HCT116 (cell line): ENCODE measurements around the gene COPS2. TPM values are rescaled to one million over a fixed set of nuclear protein-coding genes. Genes with fewer than 3 reads are reported as not detected.

Source experiments
- ATAC-seq: fragments of 200-7000 bp; cut with Tn5 transposase; 2 replicates; pipeline ENCODE4 v1.9.1; 2020; ENCODE audit warnings: mild to moderate bottlenecking, moderate library complexity
- BruUV-seq: library from RNA; stranded (reverse); fragments of 400-500 nt; replicated peaks from 2 replicates; lab custom pipeline; 2021; lab: Mats Ljungman, UMichigan
- CTCF ChIA-PET: fragments of 300-600 bp; sonication (Branson Sonifier 250); formaldehyde crosslinking; loops from one replicate; lab custom pipeline; 2021; ENCODE audit warnings: antibody characterized with exemption; lab: Charles Lee
- POLR2A ChIA-PET: fragments of 300-600, 350-600 bp; sonication (Branson Sonifier 250); formaldehyde crosslinking; loops from one replicate; lab custom pipeline; 2021; ENCODE audit warnings: antibody characterized with exemption; lab: Charles Lee
- RAD21 ChIA-PET, 2 experiments: fragments of 300-600 bp; sonication (Branson Sonifier 250); formaldehyde crosslinking; loops; one replicate each; lab custom pipeline; 2023; ENCODE audit warnings: low total read pairs in 2 of 2; ENCODE audit not compliant: uncharacterized antibody in 2 of 2, unreplicated experiment in 2 of 2, low non-redundant PET in 1 of 2; lab: Charles Lee
- DNase-seq: peaks from one replicate; pipeline ENCODE4 v3.0.0-alpha.2; 2010; ENCODE audit warnings: low read depth, low spot score
- H2AFZ ChIP-seq: fragments of 200-600 bp; shearing (Covaris generic), sonication (generic); 2 replicates; pipeline ENCODE4 v1.6.1; 2017; ENCODE audit warnings: low read depth, mixed run types, mixed read lengths, antibody characterized with exemption, low read length; ENCODE audit not compliant: poor library complexity, severe bottlenecking
- H3K27ac ChIP-seq: 2 replicates; pipeline ENCODE4 v1.5.1; 2012; ENCODE audit warnings: low read depth, low read length
- H3K27me3 ChIP-seq: fragments of 200-600 bp; sonication (generic); 2 replicates; pipeline ENCODE4 v1.6.1; 2016; ENCODE audit warnings: mixed run types, low read length, mixed read lengths; ENCODE audit not compliant: insufficient read depth
- H3K36me3 ChIP-seq, 2 experiments: fragments of 200-500 bp in 1 of 2; fragments of 200-600 bp in 1 of 2; sonication (Bioruptor generic) in 1 of 2; sonication (generic) in 1 of 2; 2 replicates each; pipeline versions ENCODE4 v1.5.1 to v1.6.1; 2014 to 2016; ENCODE audit warnings: low read length in 2 of 2, inconsistent platforms in 1 of 2, mixed read lengths in 1 of 2, mixed run types in 1 of 2; ENCODE audit not compliant: insufficient read depth in 2 of 2, control insufficient read depth in 1 of 2
- H3K4me1 ChIP-seq, 2 experiments: fragments of 200-600 bp in 1 of 2; sonication (generic) in 1 of 2; 2 replicates each; pipeline versions ENCODE4 v1.5.1 to v1.6.1; 2012 to 2017; ENCODE audit warnings: low read length in 2 of 2, inconsistent platforms in 1 of 2, mild to moderate bottlenecking in 1 of 2, mixed read lengths in 1 of 2, mixed run types in 1 of 2, moderate library complexity in 1 of 2; ENCODE audit not compliant: insufficient read depth in 2 of 2, control insufficient read depth in 1 of 2
- H3K4me2 ChIP-seq: fragments of 200-600 bp; sonication (generic); 2 replicates; pipeline ENCODE4 v1.6.1; 2017; ENCODE audit warnings: mixed run types, low read length, mixed read lengths
- H3K4me3 ChIP-seq, 2 experiments: fragments of 200-600 bp in 1 of 2; sonication (generic) in 1 of 2; replicated peaks in 1 of 2; 2 replicates each; pipeline ENCODE4 v1.5.1; 2011 to 2016; ENCODE audit warnings: low read length in 2 of 2, control low read depth in 1 of 2, low read depth in 1 of 2, mild to moderate bottlenecking in 1 of 2, mixed read lengths in 1 of 2, mixed run types in 1 of 2
- H3K79me2 ChIP-seq: fragments of 200-600 bp; sonication (generic); 2 replicates; pipeline ENCODE4 v1.6.1; 2017; ENCODE audit warnings: mild to moderate bottlenecking, mixed run types, low read length, moderate library complexity, mixed read lengths; ENCODE audit not compliant: insufficient read depth
- H3K9ac ChIP-seq: fragments of 200-600 bp; sonication (generic); 2 replicates; pipeline ENCODE4 v1.6.1; 2016; ENCODE audit warnings: low read length, mixed read lengths
- H3K9me2 ChIP-seq: fragments of 200-600 bp; sonication (generic), shearing (Covaris generic); 2 replicates; pipeline ENCODE4 v1.6.1; 2017; ENCODE audit warnings: mixed run types, mild to moderate bottlenecking, moderate library complexity; ENCODE audit not compliant: insufficient read depth
- H3K9me3 ChIP-seq, 2 experiments: fragments of 200-500 bp in 1 of 2; fragments of 200-600 bp in 1 of 2; sonication (Bioruptor generic) in 1 of 2; sonication (generic) in 1 of 2; 2 replicates each; pipeline ENCODE4 v1.6.1; 2014 to 2017; ENCODE audit warnings: low read length in 2 of 2, mixed read lengths in 2 of 2, inconsistent platforms in 1 of 2, low read depth in 1 of 2, mild to moderate bottlenecking in 1 of 2, mixed run types in 1 of 2, moderate library complexity in 1 of 2; ENCODE audit not compliant: control insufficient read depth in 1 of 2, insufficient read depth in 1 of 2
- H4K20me1 ChIP-seq: fragments of 200-600 bp; sonication (generic), shearing (Covaris generic); 2 replicates; pipeline ENCODE4 v1.6.1; 2017; ENCODE audit warnings: mixed run types, mild to moderate bottlenecking, moderate library complexity; ENCODE audit not compliant: insufficient read depth
- CBX3 ChIP-seq: IDR thresholded peaks from 2 replicates; pipeline ENCODE4 v1.6.1; 2012; ENCODE audit warnings: low read depth
- EGR1 ChIP-seq: IDR thresholded peaks from 2 replicates; pipeline ENCODE4 v1.6.1; 2012; ENCODE audit warnings: low read depth
- EZH2 ChIP-seq: fragments of 200-600 bp; sonication (generic); IDR thresholded peaks from 2 replicates; pipeline ENCODE4 v1.6.1; 2017; ENCODE audit warnings: antibody characterized with exemption, mixed run types
- EZH2phosphoT487 ChIP-seq: fragments of 200-600 bp; IDR thresholded peaks from 2 replicates; pipeline ENCODE4 v1.6.1; 2018; ENCODE audit warnings: antibody characterized with exemption, borderline replicate concordance
- JUND ChIP-seq: IDR thresholded peaks from 2 replicates; pipeline ENCODE4 v1.6.1; 2012
- POLR2A ChIP-seq: IDR thresholded peaks from 2 replicates; pipeline ENCODE4 v1.7.0; 2011; ENCODE audit warnings: borderline replicate concordance; ENCODE audit not compliant: insufficient read depth, insufficient read length; ENCODE audit errors: extremely low read depth
- POLR2AphosphoS5 ChIP-seq: IDR thresholded peaks from 2 replicates; pipeline ENCODE4 v1.6.1; 2011; ENCODE audit warnings: mild to moderate bottlenecking, low read depth, low read length, moderate library complexity
- RAD21 ChIP-seq: IDR thresholded peaks from 2 replicates; pipeline ENCODE4 v1.6.1; 2012; ENCODE audit warnings: low read depth, mild to moderate bottlenecking
- REST ChIP-seq: IDR thresholded peaks from 2 replicates; pipeline ENCODE4 v1.6.1; 2012; ENCODE audit warnings: low read depth
- SIN3A ChIP-seq: IDR thresholded peaks from 2 replicates; pipeline ENCODE4 v1.6.1; 2012; ENCODE audit warnings: low read depth
- SP1 ChIP-seq: IDR thresholded peaks from 2 replicates; pipeline ENCODE4 v1.6.1; 2012; ENCODE audit warnings: low read depth
- TCF7L2 ChIP-seq: IDR thresholded peaks from 2 replicates; pipeline ENCODE4 v1.7.0; 2011; ENCODE audit warnings: borderline replicate concordance, inconsistent platforms; ENCODE audit not compliant: insufficient read depth, insufficient read length; ENCODE audit errors: extremely low read depth
- YY1 ChIP-seq: IDR thresholded peaks from 2 replicates; pipeline ENCODE4 v1.6.1; 2011; ENCODE audit warnings: low read length, low read depth, moderate library complexity, mild to moderate bottlenecking; ENCODE audit not compliant: insufficient replicate concordance; ENCODE audit errors: extremely low read depth
- ZBTB33 ChIP-seq: IDR thresholded peaks from 2 replicates; pipeline ENCODE4 v1.6.1; 2011; ENCODE audit warnings: mild to moderate bottlenecking, low read length, moderate library complexity; ENCODE audit not compliant: insufficient replicate concordance; ENCODE audit errors: extremely low read depth
- ZFX ChIP-seq: fragments of 450-650 bp; IDR thresholded peaks from 2 replicates; pipeline ENCODE4 v1.6.1; 2017
- ZNF274 ChIP-seq: fragments of 200-500 bp; sonication (Bioruptor generic); IDR thresholded peaks from 2 replicates; pipeline ENCODE4 v1.6.1; 2014; ENCODE audit warnings: mild to moderate bottlenecking, low read depth, low read length, inconsistent platforms
- intact Hi-C: fragments of 100-400 bp; cut with micrococcal nuclease; formaldehyde crosslinking; loops from 2 replicates; pipeline ENCODE4 v1.10.0; 2022
- total RNA-seq: library from RNA; stranded (reverse); gene quantifications from one replicate; pipeline ENCODE4 v1.2.1, GENCODE V29; 2021; ENCODE audit not compliant: unreplicated experiment
- TF ChIP-seq, protein P1 (sequence below), 3 experiments: fragments of 200-600 bp in 1 of 3; sonication (generic) in 1 of 3; IDR thresholded peaks in 2 of 3; conservative IDR thresholded peaks in 1 of 3; 2 replicates each; pipeline ENCODE4 v1.5.1; 2012 to 2017; ENCODE audit warnings: low read depth in 2 of 3, low read length in 2 of 3, antibody characterized with exemption in 1 of 3, borderline replicate concordance in 1 of 3, control low read depth in 1 of 3, mild to moderate bottlenecking in 1 of 3, mixed read lengths in 1 of 3, mixed run types in 1 of 3, moderate library complexity in 1 of 3; ENCODE audit not compliant: insufficient read depth in 1 of 3
- TF ChIP-seq, protein P2 (sequence below): IDR thresholded peaks from 2 replicates; pipeline ENCODE4 v1.6.1; 2012

Gene COPS2
- total RNA-seq, 1 experiment from 2014 or later: 93.6 TPM

GRCh38 chr15:49135342-49135857 is 20.0 kb downstream of the COPS2 start (continued):
- no peak for TF ChIP-seq POLR2AphosphoS5

- Histone ChIP-seq H3K27ac (no peak overlapping the region), H3K4me3 (no peak overlapping the region), H3K9ac (no peak overlapping the region), H3K79me2 (peaks cover 34% of the 10 kb centered on the region), H3K9me3 (no peaks in the 10 kb centered on the region), H3K4me1 (no peaks in the 10 kb centered on the region), H3K27me3 (no peaks in the 10 kb centered on the region), H3K9me2 (no peaks in the 10 kb centered on the region), H3K36me3 (peaks cover 47 to 53% of the 10 kb centered on the region in 2 experiments), H4K20me1 (0 out of 2 replicates have a peak, but pooled peaks cover 5% of the 10 kb centered on the region), H3K4me2 (no peak overlapping the region), H2AFZ (no peak overlapping the region)
- ChIA-PET CTCF (no interaction called here), POLR2A (no interaction called here), RAD21 (no interaction called here)
- BruUV-seq: no TSS peak
- ATAC-seq: no peak
- no peak for DNase-seq
- intact Hi-C loops: loop anchor here (5.0 kb wide), 1 partner anchor 88 kb away; the partner anchor contains the start of gene SECISBP2L
- TF ChIP-seq JUND (no peak), CBX3 (no peak), POLR2A (no peak), SIN3A (no peak), TCF7L2 (no peak), EZH2phosphoT487 (no peak), ZNF274 (no peak), ZFX (no peak), ZBTB33 (no peak), YY1 (no peak), EZH2 (no peak), SP1 (no peak), EGR1 (no peak), REST (no peak), RAD21 (no peak)
- TF ChIP-seq, protein P1, sequence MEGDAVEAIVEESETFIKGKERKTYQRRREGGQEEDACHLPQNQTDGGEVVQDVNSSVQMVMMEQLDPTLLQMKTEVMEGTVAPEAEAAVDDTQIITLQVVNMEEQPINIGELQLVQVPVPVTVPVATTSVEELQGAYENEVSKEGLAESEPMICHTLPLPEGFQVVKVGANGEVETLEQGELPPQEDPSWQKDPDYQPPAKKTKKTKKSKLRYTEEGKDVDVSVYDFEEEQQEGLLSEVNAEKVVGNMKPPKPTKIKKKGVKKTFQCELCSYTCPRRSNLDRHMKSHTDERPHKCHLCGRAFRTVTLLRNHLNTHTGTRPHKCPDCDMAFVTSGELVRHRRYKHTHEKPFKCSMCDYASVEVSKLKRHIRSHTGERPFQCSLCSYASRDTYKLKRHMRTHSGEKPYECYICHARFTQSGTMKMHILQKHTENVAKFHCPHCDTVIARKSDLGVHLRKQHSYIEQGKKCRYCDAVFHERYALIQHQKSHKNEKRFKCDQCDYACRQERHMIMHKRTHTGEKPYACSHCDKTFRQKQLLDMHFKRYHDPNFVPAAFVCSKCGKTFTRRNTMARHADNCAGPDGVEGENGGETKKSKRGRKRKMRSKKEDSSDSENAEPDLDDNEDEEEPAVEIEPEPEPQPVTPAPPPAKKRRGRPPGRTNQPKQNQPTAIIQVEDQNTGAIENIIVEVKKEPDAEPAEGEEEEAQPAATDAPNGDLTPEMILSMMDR (IDR thresholded peaks at IDR 0.05 in 2 of 3, conservative IDR thresholded peaks at IDR 0.05 in 1 of 3; ENCODE audit: borderline replicate concordance in 1 of 3, insufficient read depth in 1 of 3, low read depth in 2 of 3, low read length in 2 of 3): no peak
- TF ChIP-seq, protein P2, sequence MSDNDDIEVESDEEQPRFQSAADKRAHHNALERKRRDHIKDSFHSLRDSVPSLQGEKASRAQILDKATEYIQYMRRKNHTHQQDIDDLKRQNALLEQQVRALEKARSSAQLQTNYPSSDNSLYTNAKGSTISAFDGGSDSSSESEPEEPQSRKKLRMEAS: no peak
Measured at GRCh38 chr15:49134683-49135341, 20.6 kb downstream of the COPS2 start.
